GM12873 (cell line): ENCODE results near the gene SNTG2.

Source experiments
- CTCF ChIP-seq: IDR thresholded peaks from 2 replicates; pipeline ENCODE4 v1.5.1; 2012; ENCODE audit warnings: low read depth, mild to moderate bottlenecking, moderate library complexity, low read length, control low read depth; ENCODE audit not compliant: insufficient read depth; ENCODE audit errors: missing control alignments

SNTG2 gene

DNA sequence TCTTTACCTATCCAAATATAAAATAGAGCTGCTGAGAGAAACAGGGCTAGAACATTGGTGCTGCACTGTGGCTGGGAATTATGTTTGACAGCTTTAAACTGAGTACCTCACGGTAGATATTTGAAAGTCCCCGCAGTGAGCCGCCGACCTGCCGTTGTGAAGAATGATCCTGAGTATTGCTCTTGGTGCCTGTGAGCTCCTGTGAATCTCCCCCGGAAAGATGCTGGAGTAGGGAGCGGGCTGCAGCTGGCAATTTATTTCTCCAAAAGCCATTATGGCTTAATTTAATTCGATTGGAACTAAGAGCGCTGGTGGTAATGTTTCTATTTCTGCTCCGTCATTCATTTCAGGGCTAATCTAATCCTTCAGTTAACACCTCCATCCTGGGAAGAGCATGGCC lies 333.2 kb downstream of the SNTG2 start:
- no peak for TF ChIP-seq CTCF

GRCh38 chr2:1286929-1287328 lies 336.3 kb downstream of the SNTG2 start:
- TF ChIP-seq CTCF, result no peak

GRCh38 chr2:1287427-1287826 lies 336.8 kb downstream of the SNTG2 start:
- TF ChIP-seq CTCF, result no peak

GRCh38 chr2:1294900-1295299 lies 344.3 kb downstream of the SNTG2 start:
- TF ChIP-seq CTCF, result no peak

DNA sequence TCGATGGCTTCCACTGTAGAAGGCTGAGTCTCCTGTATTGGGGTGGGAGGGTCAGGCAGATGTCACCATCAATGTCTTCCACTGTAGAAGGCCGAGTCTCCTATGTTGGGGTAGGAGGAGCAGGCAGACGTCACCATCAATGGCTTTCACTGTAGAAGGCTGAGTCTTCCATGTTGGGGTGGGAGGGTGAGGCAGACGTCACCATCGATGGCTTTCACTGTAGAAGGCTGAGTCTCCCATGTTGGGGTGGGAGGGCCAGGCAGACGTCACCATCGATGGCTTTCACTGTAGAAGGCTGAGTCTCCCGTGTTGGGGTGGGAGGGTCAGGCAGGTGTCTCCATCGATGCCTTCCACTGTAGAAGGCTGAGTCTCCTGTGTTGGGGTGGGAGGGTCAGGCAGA lies 345.1 kb downstream of the SNTG2 start:
- no peak for TF ChIP-seq CTCF

- TF ChIP-seq CTCF, result no peak
Observed at GRCh38 chr2:1297372-1298159, 346.9 kb downstream of the SNTG2 start.

DNA sequence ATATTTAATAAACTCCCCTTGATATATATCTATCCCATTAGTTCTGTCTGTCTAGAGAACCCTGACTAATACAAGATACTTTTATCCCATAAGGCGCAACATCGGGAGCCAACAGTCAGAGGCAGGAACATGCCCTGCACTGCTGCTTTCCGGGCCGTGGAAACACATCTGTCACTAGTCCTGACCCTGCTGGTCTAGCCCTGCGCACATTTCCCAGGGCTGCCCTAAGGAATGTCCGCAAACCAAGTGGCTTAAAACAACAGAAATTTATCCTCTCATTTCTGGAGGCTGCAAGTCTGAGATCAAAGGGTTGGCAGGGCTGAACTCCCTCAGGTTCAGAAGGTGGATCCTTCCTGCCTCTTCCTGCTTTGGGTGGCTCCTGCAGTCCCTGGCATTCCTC lies 348.4 kb downstream of the SNTG2 start:
- no peak for TF ChIP-seq CTCF
